Femur (tissue), 1 donor: Measurements from ENCODE around the gene RPL29.

Experiments used
- DNase-seq: peaks from one replicate; pipeline ENCODE4 v3.0.0-alpha.2; 2017

Gene RPL29

DNA sequence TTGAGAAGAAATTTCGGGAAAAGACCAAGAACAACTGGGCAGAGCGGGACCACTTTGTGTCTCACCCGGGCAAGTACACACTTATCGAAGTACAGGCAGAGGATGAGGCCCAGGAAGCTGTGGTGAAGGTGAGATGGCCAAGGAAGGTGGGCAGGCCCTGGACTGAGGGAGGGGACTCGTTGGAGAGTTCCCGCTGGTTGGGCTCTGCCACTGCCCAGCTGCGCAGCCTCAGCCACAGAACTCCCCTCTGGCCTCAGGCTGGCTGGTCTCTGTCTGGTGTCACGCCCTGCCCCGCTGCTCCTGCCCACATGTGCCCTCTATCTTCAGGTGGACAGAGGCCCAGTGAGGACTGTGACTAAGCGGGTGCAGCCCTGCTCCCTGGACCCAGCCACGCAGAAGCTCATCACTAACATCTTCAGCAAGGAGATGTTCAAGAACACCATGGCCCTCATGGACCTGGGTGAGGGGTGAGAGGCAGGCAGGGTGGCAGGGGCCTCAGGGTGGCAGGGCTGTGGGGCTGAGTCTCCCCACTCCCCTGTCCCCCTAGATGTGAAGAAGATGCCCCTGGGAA is 51.2 kb downstream of the RPL29 start:
- peak; percentile 17 for DNase-seq
